Mucosa of descending colon (tissue), 3 donors: ENCODE results near the gene PLXDC2. TPM values are rescaled to one million over a fixed set of nuclear protein-coding genes. Genes with fewer than 3 reads are reported as not detected.

Experiments
- ATAC-seq: fragments of 200-7000 bp; cut with Tn5 transposase; one replicate; pipeline ENCODE4 v1.9.1; 2020; ENCODE audit warnings: mild to moderate bottlenecking, moderate library complexity
- DNase-seq, 3 donors: peaks; one replicate each; pipeline ENCODE4 v3.0.0-alpha.2; 2020
- H3K36me3 ChIP-seq: fragments of 200-600 bp; one replicate; pipeline ENCODE4 v1.8.0; 2021; ENCODE audit warnings: low read depth, mild to moderate bottlenecking
- H3K4me1 ChIP-seq: fragments of 200-600 bp; one replicate; pipeline ENCODE4 v1.8.0; 2021; ENCODE audit warnings: low read depth, mild to moderate bottlenecking
- H3K4me3 ChIP-seq: fragments of 200-600 bp; one replicate; pipeline ENCODE4 v1.8.0; 2021; ENCODE audit warnings: mild to moderate bottlenecking
- H3K9me3 ChIP-seq: fragments of 200-600 bp; one replicate; pipeline ENCODE4 v1.8.0; 2021; ENCODE audit warnings: mild to moderate bottlenecking
- intact Hi-C, 2 donors: fragments of 100-400 bp; cut with DNase I in 1 of 2; cut with micrococcal nuclease in 1 of 2; formaldehyde crosslinking; loops; one replicate each; pipeline versions ENCODE4 v1.11.0 to v1.11.1; 2022; cut with DNase I, micrococcal nuclease
- total RNA-seq, 3 donors: library from RNA; stranded (reverse); fragmentation: NEBNext Ultra II Directional in 2 of 3; extraction: Animal tissue kit (Norgen Biotek cat#: 25700) in 2 of 3; gene quantifications; one replicate each; pipeline versions ENCODE4 v1.2.1 to v1.2.4, GENCODE V29; 2021 to 2023
- TF ChIP-seq, protein P1 (sequence below): fragments of 200-600 bp; IDR thresholded peaks from one replicate; pipeline ENCODE4 v1.8.0; 2022; ENCODE audit warnings: antibody characterized with exemption, mild to moderate bottlenecking
- donor health status: DM: no; HTN: no; CAD: no; lungs with moderate emphysema.
- donor health status: DM: no; HTN: no; CAD: no.
- donor health status: DM: no; HTN: yes; CAD: no.

Gene PLXDC2
- total RNA-seq, 3 donors from 2014 or later, result 19.9 to 31.6 (median 30.3) TPM

DNA sequence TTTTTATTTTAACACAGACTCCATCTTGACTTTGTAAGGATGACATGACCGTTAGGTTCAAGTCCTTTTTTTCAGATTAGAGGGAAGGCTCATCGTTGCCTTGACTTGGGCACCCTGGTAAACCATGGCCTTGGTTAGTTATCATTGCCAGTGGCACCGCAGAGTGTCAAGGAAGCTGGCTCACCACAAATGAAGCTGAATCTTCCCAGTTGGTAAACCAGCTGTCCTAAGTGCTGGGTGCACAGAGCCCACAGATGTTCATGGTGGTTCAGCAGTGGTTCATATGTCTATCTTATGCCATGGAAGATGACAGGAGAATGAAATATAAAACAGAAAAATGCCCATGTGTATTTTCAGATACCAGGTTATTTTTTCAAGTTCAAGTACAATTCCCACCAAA is 273.6 kb downstream of the PLXDC2 start:
- TF ChIP-seq, protein P1, sequence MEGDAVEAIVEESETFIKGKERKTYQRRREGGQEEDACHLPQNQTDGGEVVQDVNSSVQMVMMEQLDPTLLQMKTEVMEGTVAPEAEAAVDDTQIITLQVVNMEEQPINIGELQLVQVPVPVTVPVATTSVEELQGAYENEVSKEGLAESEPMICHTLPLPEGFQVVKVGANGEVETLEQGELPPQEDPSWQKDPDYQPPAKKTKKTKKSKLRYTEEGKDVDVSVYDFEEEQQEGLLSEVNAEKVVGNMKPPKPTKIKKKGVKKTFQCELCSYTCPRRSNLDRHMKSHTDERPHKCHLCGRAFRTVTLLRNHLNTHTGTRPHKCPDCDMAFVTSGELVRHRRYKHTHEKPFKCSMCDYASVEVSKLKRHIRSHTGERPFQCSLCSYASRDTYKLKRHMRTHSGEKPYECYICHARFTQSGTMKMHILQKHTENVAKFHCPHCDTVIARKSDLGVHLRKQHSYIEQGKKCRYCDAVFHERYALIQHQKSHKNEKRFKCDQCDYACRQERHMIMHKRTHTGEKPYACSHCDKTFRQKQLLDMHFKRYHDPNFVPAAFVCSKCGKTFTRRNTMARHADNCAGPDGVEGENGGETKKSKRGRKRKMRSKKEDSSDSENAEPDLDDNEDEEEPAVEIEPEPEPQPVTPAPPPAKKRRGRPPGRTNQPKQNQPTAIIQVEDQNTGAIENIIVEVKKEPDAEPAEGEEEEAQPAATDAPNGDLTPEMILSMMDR, result no peak
- ATAC-seq, result no peak
- Histone ChIP-seq H3K9me3 (no peaks in the 10 kb centered on the region), H3K4me3 (no peak overlapping the region), H3K4me1 (peaks cover 23% of the 10 kb centered on the region), H3K36me3 (no peaks in the 10 kb centered on the region)
- intact Hi-C loops, result loop anchor here in 1 of 2 donors (5.0 kb wide), 1 partner anchor 273 kb away; the partner anchor contains the start of gene PLXDC2
- DNase-seq, result peak in 1 of 3 donors; percentile 29

DNA sequence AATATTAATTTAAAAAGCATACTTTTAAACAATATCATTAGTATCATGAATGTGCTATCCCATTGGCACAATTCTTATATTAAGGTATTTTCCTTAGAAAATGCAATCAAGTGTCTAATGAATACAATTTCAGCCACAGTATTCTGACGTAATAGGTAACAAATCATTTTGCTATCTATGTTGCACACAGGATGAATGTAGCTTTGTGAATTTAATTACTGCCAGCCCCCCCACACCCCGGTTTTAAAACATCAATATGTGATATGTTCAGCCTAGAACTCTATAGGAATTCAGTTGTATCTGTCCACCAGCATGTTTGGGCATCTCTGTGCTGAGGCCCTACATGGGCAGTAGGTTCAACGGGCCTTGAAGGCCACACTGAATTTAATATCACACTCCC is 274.6 kb downstream of the PLXDC2 start:
- intact Hi-C loops, result loop anchor here in 1 of 2 donors (5.0 kb wide), 1 partner anchor 274 kb away; the partner anchor contains the start of gene PLXDC2

DNA sequence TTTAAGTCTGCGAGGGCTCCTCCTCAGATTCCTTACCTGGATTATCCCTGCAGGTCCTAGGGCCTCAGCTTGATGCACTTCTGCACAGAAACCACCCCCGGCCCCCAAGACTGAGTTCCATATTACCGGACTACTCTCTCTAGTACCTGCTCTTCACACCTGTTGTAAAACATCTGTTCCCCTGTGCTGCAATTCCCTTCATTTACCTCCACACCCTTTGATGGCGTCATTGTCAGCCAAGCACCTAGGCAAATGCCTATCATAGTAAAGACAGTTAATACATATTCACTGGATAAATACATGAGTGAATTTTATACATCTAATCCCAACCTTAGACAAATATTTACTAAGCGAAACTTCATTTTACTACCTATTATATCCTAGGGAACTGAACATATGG is 275.5 kb downstream of the PLXDC2 start:
- no peak overlapping the region for H3K4me3 ChIP-seq

More for the DNA sequence above, 274.6 kb downstream of the PLXDC2 start:
- ATAC-seq (no peak), DNase-seq (no peak)
- Histone ChIP-seq H3K4me3 (no peak overlapping the region), H3K4me1 (peaks cover 19% of the 10 kb centered on the region), H3K9me3 (no peaks in the 10 kb centered on the region), H3K36me3 (no peaks in the 10 kb centered on the region)
- TF ChIP-seq, protein P1, result no peak

DNA sequence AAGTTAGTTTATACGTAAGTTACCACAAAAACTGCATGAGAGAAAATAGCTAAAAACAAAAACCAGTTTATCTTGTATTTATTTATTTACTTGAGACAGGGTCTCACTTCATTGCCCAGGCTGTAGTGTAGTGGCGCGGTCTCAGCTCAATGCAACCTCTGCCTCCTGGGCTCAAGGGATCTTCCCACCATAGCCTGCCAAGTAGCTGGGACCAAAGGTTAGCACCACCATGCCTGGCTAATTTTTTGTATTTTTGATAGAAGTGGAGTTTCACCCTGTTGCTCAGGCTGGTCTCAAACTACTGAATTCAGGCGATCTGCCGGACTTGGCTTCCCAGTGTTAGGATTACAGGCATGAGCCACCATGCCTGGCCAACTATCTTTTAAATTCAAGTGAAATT is 277.4 kb downstream of the PLXDC2 start:
- TF ChIP-seq, protein P1, result no peak
- intact Hi-C loops, result loop anchor here in 1 of 2 donors (5.0 kb wide), 1 partner anchor 276 kb away; the partner anchor contains the start of gene PLXDC2
- no peak overlapping the region for H3K4me3 ChIP-seq
- ATAC-seq, result no peak
- no peaks in the 10 kb centered on the region for H3K36me3 ChIP-seq
- H3K4me1 ChIP-seq, result peaks cover 6% of the 10 kb centered on the region
- H3K9me3 ChIP-seq, result no peaks in the 10 kb centered on the region
- DNase-seq, result no peak

More for the DNA sequence above, 275.5 kb downstream of the PLXDC2 start:
- Histone ChIP-seq H3K9me3 (no peaks in the 10 kb centered on the region), H3K36me3 (no peaks in the 10 kb centered on the region), H3K4me1 (peaks cover 19% of the 10 kb centered on the region)
- DNase-seq (peak; percentile 65 to 92 (median 66)), ATAC-seq (peak; percentile 91)
- intact Hi-C loops, result loop anchor here in 1 of 2 donors (5.0 kb wide), 1 partner anchor 274 kb away; the partner anchor contains the start of gene PLXDC2
- TF ChIP-seq, protein P1, result no peak

DNA sequence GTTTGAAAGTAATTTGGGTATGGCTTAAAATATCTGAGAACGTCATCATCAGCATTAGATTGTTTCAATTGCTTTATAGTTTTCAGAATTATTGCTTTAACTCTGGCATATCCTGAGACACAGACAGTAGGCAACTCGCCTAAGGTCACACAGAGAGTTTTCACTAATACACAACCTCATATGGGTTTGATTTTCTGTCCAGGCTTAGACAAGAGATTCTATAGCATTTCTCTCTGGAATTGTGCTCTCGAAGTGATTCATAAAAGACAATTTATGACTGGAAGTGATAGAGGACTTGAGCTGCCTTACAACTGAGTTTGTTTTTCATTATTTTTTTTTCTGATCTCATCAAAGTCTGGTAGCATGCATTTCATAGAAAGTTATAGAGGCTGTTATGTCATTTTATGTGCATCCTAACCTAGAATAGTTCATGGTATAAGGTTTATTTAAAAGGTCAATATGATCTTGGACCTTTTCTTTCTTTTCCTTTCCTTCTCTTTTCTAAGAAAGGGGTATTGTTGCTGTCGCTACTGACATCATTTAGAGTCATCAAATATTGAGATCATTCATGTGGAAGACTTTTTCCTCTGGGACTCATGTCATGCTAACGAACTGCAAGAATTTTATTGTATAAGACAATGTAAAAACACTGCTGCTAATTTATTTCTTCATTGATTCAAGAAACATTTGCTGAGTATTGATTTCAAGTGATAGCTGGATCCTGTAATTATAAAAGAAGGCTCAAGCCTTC is 278.2 kb downstream of the PLXDC2 start:
- ATAC-seq (no peak), DNase-seq (no peak)
- Histone ChIP-seq H3K4me1 (peaks cover 4% of the 10 kb centered on the region), H3K36me3 (no peaks in the 10 kb centered on the region), H3K4me3 (no peak overlapping the region), H3K9me3 (no peaks in the 10 kb centered on the region)
- TF ChIP-seq, protein P1, result no peak
- intact Hi-C loops, result loop anchor here in 1 of 2 donors (5.0 kb wide), 1 partner anchor 277 kb away; the partner anchor contains the start of gene PLXDC2
